Activated CD4-positive, alpha-beta T cell treated with anti-CD3 and anti-CD28 coated beads for 36 hours (primary cell): ENCODE results near the gene TCHH. TPM values are rescaled to one million over a fixed set of nuclear protein-coding genes. Genes with fewer than 3 reads are reported as not detected.

Experiments used
- ATAC-seq: fragments of 200-7000 bp; cut with Tn5 transposase; one replicate; pipeline ENCODE4 v1.10.0; 2021; ENCODE audit warnings: mild to moderate bottlenecking, moderate library complexity
- CTCF ChIA-PET: fragments of 350-600 bp; sonication (Branson Sonifier 250); formaldehyde crosslinking; loops from one replicate; lab custom pipeline; 2021; ENCODE audit warnings: antibody characterized with exemption; lab: Charles Lee
- POLR2A ChIA-PET: fragments of 350-600 bp; sonication (Branson Sonifier 250); formaldehyde crosslinking; loops from one replicate; lab custom pipeline; 2021; ENCODE audit warnings: antibody characterized with exemption, inconsistent platforms; lab: Charles Lee
- DNase-seq: peaks from one replicate; pipeline ENCODE4 v3.0.0-alpha.2; 2020
- H3K27ac Mint-ChIP-seq: one replicate; pipeline ENCODE4 v1.8.0; 2021; ENCODE audit warnings: mixed read lengths
- H3K27me3 Mint-ChIP-seq: one replicate; pipeline ENCODE4 v1.8.0; 2021; ENCODE audit warnings: mixed read lengths
- H3K36me3 Mint-ChIP-seq: one replicate; pipeline ENCODE4 v1.8.0; 2021; ENCODE audit warnings: low read depth, mixed read lengths
- H3K4me1 Mint-ChIP-seq: one replicate; pipeline ENCODE4 v1.8.0; 2021; ENCODE audit warnings: mixed read lengths
- H3K4me3 Mint-ChIP-seq: one replicate; pipeline ENCODE4 v1.8.0; 2021; ENCODE audit warnings: mild to moderate bottlenecking, moderate library complexity, mixed read lengths
- H3K9me3 Mint-ChIP-seq: one replicate; pipeline ENCODE4 v1.8.0; 2021; ENCODE audit warnings: low read depth, mixed read lengths
- intact Hi-C, 2 experiments: fragments of 100-400 bp; cut with DNase I in 1 of 2; cut with micrococcal nuclease in 1 of 2; formaldehyde crosslinking; loops; one replicate each; pipeline versions ENCODE4 v1.14.2 to v1.15.1; 2022 to 2024; cut with DNase I, micrococcal nuclease
- total RNA-seq, 2 experiments: library from RNA; stranded (reverse); gene quantifications; one replicate each; pipeline ENCODE4 v1.2.3, GENCODE V29; 2021

The TCHH gene, protein sequence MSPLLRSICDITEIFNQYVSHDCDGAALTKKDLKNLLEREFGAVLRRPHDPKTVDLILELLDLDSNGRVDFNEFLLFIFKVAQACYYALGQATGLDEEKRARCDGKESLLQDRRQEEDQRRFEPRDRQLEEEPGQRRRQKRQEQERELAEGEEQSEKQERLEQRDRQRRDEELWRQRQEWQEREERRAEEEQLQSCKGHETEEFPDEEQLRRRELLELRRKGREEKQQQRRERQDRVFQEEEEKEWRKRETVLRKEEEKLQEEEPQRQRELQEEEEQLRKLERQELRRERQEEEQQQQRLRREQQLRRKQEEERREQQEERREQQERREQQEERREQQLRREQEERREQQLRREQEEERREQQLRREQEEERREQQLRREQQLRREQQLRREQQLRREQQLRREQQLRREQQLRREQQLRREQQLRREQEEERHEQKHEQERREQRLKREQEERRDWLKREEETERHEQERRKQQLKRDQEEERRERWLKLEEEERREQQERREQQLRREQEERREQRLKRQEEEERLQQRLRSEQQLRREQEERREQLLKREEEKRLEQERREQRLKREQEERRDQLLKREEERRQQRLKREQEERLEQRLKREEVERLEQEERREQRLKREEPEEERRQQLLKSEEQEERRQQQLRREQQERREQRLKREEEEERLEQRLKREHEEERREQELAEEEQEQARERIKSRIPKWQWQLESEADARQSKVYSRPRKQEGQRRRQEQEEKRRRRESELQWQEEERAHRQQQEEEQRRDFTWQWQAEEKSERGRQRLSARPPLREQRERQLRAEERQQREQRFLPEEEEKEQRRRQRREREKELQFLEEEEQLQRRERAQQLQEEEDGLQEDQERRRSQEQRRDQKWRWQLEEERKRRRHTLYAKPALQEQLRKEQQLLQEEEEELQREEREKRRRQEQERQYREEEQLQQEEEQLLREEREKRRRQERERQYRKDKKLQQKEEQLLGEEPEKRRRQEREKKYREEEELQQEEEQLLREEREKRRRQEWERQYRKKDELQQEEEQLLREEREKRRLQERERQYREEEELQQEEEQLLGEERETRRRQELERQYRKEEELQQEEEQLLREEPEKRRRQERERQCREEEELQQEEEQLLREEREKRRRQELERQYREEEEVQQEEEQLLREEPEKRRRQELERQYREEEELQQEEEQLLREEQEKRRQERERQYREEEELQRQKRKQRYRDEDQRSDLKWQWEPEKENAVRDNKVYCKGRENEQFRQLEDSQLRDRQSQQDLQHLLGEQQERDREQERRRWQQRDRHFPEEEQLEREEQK (N-terminal part only)
- total RNA-seq = under 1 TPM in 1 of 2 experiments, not detected in 1; 0.05 TPM

DNA sequence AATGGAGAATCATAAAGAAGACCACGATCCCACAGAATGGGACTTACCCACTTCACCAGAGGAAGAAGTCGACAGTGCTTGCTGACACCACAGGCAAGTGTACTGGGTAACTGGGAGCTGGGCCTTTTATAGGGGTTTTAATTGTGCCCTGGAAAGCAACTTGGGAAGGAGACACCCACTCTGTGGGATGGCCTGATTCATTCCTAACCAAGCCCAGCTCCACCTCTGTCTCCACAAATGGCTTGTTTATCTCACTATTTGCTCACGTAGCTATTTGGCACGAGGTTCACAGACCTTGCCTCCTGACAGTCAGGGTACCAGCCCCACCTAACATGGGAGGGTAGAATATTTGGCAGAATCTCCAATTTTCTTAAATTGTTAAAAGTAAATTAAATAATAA lies at the start of gene TCHH:
TCHH (minus strand) TSS at position 101 of the 400 bp plus-strand sequence. CDS start 1,364 bp downstream, outside the sequence.
- Mint-ChIP-seq H3K36me3 (no peaks in the 10 kb centered on the region), H3K27ac (no peak within 1 kb of the TSS), H3K4me3 (no peak within 1 kb of the TSS), H3K4me1 (no peaks in the 10 kb centered on the region), H3K9me3 (no peaks in the 10 kb centered on the region), H3K27me3 (peaks cover 29% of the 10 kb centered on the region)
- intact Hi-C loops = no loop called here
- ChIA-PET CTCF (interaction anchor here (0.6 to 0.8 kb wide), 3 partner anchors 22 to 343 kb away, joined by 3 to 4 read pairs (median 3); no protein-coding TSS in a partner anchor), POLR2A (no interaction called here)
- DNase-seq (no peak), ATAC-seq (no peak)

DNA sequence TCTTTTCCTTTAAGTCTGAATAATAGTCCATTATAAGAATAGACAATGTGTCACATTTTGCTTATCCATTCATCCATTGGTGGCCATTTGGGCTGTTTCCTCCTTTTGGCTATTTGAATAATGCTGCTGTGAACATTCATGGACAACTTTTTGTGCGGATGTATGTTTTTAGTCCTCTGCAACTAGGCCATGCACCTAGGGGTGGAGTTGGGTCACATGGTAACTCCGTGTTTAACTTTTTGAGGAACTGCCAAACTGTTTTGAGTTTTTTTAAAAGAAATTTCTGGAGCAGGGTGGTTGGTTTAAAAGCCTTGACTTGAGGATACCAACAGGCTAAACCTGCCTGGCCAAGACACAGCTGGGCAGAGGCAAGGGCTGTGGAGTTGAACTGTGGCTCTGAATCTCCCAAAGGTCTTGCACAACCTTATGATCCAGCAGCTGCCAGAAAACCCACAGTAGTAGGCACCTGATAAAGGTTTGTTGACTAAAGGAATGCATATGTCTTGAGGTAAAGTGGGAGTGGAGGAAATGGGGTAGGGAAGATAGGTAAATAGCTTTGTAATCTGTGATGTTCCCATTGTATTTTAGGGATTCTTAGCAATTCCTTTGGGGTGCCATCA lies 49.4 kb upstream of the TCHH start:
- Mint-ChIP-seq H3K4me3 (no peak overlapping the region), H3K9me3 (no peaks in the 10 kb centered on the region), H3K27ac (no peak overlapping the region), H3K4me1 (peaks cover 7% of the 10 kb centered on the region), H3K27me3 (peaks cover 4% of the 10 kb centered on the region), H3K36me3 (no peaks in the 10 kb centered on the region)
- CTCF ChIA-PET = interaction anchor here (1.1 to 1.2 kb wide), 3 partner anchors 111 to 294 kb away, joined by 3 read pairs; no protein-coding TSS in a partner anchor
- POLR2A ChIA-PET = no interaction called here
- ATAC-seq (no peak), DNase-seq (no peak)
- intact Hi-C loops = no loop called here

DNA sequence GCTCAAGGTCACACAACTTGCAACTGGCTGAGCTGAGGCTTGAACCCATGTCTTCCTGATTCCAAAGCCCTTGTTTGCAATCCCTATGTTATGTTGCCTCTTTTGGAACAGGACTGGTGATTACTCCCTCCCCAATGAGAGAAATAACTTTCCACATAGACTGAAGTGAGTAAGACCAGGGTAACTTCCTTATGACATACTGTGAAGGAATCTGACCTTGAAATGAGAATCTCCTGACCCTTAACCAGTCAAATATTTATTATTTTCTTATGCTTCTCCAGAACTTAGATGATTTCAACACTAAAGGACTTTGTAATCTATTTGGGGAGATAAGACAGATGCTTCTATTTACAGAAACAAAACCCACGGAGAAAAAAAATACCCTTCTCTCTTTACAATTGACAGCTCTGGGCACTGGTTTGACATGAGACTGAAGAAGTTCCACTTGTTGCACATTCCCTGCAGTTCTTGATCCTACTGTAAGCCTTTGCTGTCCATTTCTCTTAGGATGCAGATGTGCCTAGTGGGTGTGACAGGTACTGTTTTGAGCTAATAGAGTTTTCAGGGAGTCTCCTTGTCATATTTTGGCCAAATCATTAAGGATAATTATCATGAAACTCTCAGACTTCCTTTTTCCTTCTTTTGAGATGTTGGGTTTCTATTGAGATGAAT lies 47.7 kb upstream of the TCHH start:
- Mint-ChIP-seq H3K4me3 (no peak overlapping the region), H3K36me3 (no peaks in the 10 kb centered on the region), H3K27me3 (peaks cover 4% of the 10 kb centered on the region), H3K9me3 (no peaks in the 10 kb centered on the region), H3K4me1 (peaks cover 7% of the 10 kb centered on the region), H3K27ac (no peak overlapping the region)
- intact Hi-C loops = no loop called here
- ChIA-PET CTCF (interaction anchor here (0.8 to 1.5 kb wide), 4 partner anchors 23 to 295 kb away, joined by 3 to 6 read pairs (median 3); no protein-coding TSS in a partner anchor), POLR2A (no interaction called here)
- DNase-seq (no peak), ATAC-seq (no peak)

DNA sequence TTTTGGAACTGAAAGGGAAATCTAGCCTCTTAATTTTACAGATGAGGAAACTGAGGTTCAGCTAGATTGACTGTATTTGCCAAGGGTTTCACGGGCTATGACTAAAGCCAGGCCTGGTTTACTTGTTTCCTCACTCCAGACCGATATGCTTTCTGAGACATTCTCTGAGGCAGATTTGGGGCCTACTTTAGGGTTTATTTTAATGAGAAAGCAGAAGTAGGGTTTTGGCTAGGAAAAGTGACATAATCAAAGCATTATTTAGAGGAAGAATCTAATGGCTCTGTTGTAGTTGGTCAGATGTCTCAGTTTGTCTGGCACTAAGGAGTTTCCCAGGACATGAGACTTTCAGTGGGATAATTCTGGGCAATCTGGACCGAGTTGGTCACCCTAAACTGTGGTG lies 45.3 kb upstream of the TCHH start:
- CTCF ChIA-PET = interaction anchor here (0.9 to 2.3 kb wide), 2 partner anchors 10 to 108 kb away, joined by 3 to 6 read pairs; no protein-coding TSS in a partner anchor
- no peak overlapping the region for H3K4me3 Mint-ChIP-seq
- H3K27me3 Mint-ChIP-seq = peaks cover 4% of the 10 kb centered on the region
- H3K27ac Mint-ChIP-seq = no peak overlapping the region
- DNase-seq (no peak), ATAC-seq (no peak)
- intact Hi-C loops = no loop called here
- POLR2A ChIA-PET = no interaction called here
- no peaks in the 10 kb centered on the region for H3K36me3 Mint-ChIP-seq
- no peaks in the 10 kb centered on the region for H3K9me3 Mint-ChIP-seq
- peaks cover 2% of the 10 kb centered on the region for H3K4me1 Mint-ChIP-seq

DNA sequence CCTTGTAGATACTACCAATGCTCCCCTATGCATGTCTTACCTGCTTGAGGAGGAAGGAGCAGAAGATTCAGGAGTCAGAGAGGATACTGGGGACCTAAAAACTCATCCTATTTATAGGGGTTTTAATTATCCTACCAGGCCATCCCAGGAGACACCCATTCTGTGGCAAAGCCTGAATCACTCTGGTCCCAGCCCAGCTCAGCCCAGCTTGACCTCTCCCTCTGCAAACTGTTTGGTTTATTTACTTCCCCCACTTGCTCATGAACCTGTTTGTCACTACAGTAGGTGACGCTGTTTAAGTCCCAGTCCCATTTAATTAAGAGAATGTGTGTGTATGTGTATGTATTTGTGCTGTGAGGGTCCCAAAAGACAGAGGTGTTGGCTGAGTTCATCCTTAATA lies 43.9 kb upstream of the TCHH start, which contains the start of gene RPTN:
RPTN (minus strand) TSS at position 85 of the 400 bp plus-strand sequence. CDS start 1,339 bp downstream, outside the sequence.
- DNase-seq (no peak), ATAC-seq (no peak)
- Mint-ChIP-seq H3K4me1 (no peaks in the 10 kb centered on the region), H3K4me3 (no peak within 1 kb of the TSS), H3K27me3 (peaks cover 2% of the 10 kb centered on the region), H3K9me3 (no peaks in the 10 kb centered on the region), H3K36me3 (no peaks in the 10 kb centered on the region), H3K27ac (no peak within 1 kb of the TSS)
- ChIA-PET POLR2A (no interaction called here), CTCF (interaction anchor here (1.5 to 2.3 kb wide), 2 partner anchors 10 to 106 kb away, joined by 3 to 6 read pairs; no protein-coding TSS in a partner anchor)
- intact Hi-C loops = no loop called here

DNA sequence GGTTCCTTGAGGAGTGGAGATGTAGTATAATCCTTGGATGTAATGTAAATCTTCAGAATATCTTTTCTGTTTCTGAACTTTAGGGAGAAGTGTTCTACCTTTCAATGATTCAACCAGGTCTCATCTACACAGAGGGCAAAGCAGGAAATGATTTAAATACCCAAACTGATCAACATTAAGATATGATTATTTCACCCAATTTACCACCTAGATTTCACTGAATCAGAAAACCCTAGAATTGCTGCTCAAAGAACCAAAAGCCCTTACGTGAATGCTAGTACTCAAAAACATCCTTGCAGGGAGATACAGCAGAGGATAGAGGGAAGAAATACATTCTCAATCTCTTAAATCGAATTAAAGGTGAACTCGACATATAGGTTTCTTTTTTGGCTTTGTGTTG lies 38.8 kb upstream of the TCHH start:
- Mint-ChIP-seq H3K27me3 (peaks cover 12% of the 10 kb centered on the region), H3K27ac (no peak overlapping the region), H3K36me3 (no peaks in the 10 kb centered on the region), H3K9me3 (no peaks in the 10 kb centered on the region), H3K4me3 (no peak overlapping the region), H3K4me1 (no peaks in the 10 kb centered on the region)
- ATAC-seq (peak; percentile 26), DNase-seq (no peak)
- ChIA-PET CTCF (no interaction called here), POLR2A (no interaction called here)
- intact Hi-C loops = no loop called here

DNA sequence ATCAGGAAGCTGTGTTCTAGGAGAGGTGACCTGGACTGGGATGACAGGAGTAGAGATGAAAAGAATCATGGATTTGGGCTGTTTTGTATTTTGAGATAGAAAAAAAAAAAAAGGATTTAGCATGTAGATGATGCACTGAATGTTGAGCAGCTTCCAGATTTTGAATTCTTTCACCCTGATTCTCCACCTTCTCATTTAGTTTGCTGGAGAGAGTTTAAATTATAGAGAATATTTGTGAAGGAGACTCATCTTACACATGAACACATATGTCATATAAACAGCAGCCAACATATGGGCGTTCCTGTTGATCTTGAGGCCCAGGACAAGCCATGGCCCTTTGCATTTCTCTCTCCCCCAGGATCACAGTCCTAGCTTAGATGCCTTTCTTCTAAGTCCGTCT lies 36.4 kb upstream of the TCHH start:
- no peak for ATAC-seq
- ChIA-PET POLR2A (interaction anchor here (0.7 kb wide), 1 partner anchor 9 kb away, joined by 5 read pairs; no protein-coding TSS in a partner anchor), CTCF (interaction anchor here (0.6 to 1.8 kb wide), 7 partner anchors 17 to 310 kb away, joined by 3 to 8 read pairs (median 4); no protein-coding TSS in a partner anchor)
- intact Hi-C loops = no loop called here
- Mint-ChIP-seq H3K4me3 (no peak overlapping the region), H3K9me3 (peaks cover 12% of the 10 kb centered on the region), H3K27ac (no peak overlapping the region), H3K4me1 (no peaks in the 10 kb centered on the region), H3K36me3 (no peaks in the 10 kb centered on the region), H3K27me3 (peaks cover 22% of the 10 kb centered on the region)
- no peak for DNase-seq

DNA sequence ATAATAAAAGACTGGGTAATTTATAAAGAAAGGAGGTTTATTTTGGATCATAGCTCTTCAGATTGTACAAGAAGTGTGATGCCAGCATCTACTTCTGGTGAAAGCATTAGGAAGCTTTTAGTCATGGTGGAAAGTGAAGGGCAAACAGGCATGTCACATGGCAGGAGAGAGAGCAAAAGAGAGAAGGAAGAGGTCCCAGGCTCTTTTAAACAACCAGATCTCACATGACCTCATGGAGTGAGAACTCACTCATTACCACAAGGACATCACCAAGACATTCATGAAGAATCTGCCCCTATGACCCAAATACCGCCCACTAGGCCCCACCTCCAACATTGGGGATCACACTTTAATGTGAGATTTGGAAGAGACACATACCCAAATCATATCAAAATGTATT lies 33.7 kb upstream of the TCHH start:
- Mint-ChIP-seq H3K4me3 (no peak overlapping the region), H3K9me3 (peaks cover 20% of the 10 kb centered on the region), H3K36me3 (no peaks in the 10 kb centered on the region), H3K27me3 (peaks cover 29% of the 10 kb centered on the region), H3K27ac (no peak overlapping the region), H3K4me1 (no peaks in the 10 kb centered on the region)
- no peak for ATAC-seq
- CTCF ChIA-PET = interaction anchor here (0.8 to 1.6 kb wide), 6 partner anchors 10 to 292 kb away, joined by 3 to 4 read pairs (median 3); partner anchors contain the start of gene RPTN
- DNase-seq = no peak
- intact Hi-C loops = no loop called here
- POLR2A ChIA-PET = no interaction called here

DNA sequence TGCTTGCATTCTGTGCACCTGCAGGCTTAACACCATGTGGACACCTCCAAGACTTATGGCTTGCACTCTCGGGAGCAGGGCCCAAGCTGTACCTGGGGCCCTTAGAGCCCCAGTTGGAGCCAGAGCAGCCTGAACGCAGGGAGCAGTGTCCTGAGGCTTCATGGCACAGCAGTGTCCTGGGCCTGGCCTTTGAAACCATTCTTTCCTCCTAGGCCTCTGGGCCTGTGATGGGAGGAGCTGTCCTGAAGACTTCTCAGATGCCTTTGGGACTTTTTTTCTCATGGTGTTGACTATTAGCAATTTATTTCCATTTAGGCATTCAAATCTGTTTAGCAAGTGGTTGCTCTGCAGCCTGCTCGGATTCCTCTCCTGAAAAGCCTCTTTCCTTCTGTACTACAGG lies 32.8 kb upstream of the TCHH start:
- no peak overlapping the region for H3K4me3 Mint-ChIP-seq
- DNase-seq (no peak), ATAC-seq (no peak)
- H3K27ac Mint-ChIP-seq = no peak overlapping the region
- no peaks in the 10 kb centered on the region for H3K36me3 Mint-ChIP-seq
- CTCF ChIA-PET = interaction anchor here (0.6 to 1.0 kb wide), 2 partner anchors 50 to 271 kb away, joined by 3 read pairs; no protein-coding TSS in a partner anchor
- H3K27me3 Mint-ChIP-seq = peaks cover 35% of the 10 kb centered on the region
- POLR2A ChIA-PET = no interaction called here
- H3K4me1 Mint-ChIP-seq = peaks cover 8% of the 10 kb centered on the region
- intact Hi-C loops = no loop called here
- peaks cover 20% of the 10 kb centered on the region for H3K9me3 Mint-ChIP-seq

DNA sequence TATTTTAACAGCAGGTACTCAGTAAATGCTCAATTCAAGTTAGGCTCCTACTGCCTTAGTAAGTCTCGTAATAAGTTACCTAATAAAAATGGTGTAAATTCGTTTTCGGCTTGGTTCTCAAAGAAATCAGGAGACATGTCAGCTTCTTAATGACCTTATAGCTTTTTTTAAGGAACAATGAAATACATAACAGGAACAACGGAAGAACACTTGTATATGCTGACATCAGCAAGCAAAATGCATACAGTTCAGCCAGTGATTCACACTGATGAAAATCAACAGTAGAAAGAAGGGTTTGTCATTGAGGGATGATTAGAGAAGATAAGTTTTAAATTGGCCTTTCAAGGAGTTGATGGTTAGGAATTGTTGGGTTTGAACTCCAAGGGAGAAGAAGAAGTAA lies 30.5 kb upstream of the TCHH start:
- H3K4me1 Mint-ChIP-seq = peaks cover 11% of the 10 kb centered on the region
- no peak overlapping the region for H3K4me3 Mint-ChIP-seq
- ATAC-seq (no peak), DNase-seq (no peak)
- H3K9me3 Mint-ChIP-seq = peaks cover 20% of the 10 kb centered on the region
- POLR2A ChIA-PET = no interaction called here
- H3K36me3 Mint-ChIP-seq = no peaks in the 10 kb centered on the region
- H3K27ac Mint-ChIP-seq = no peak overlapping the region
- peaks cover 40% of the 10 kb centered on the region for H3K27me3 Mint-ChIP-seq
- CTCF ChIA-PET = no interaction called here
- intact Hi-C loops = no loop called here
